ENCODE data around the gene RNF213. TPM values are rescaled to one million over a fixed set of nuclear protein-coding genes. Genes with fewer than 3 reads are reported as not detected.
"Not testable (repeated sequence)": the region's sequence is repeated elsewhere in the genome, so short reads cannot be mapped to it uniquely, and the experiment has no call there.

Gene RNF213
- total RNA-seq, 1 experiment from 2014 or later = 64.9 TPM

DNA sequence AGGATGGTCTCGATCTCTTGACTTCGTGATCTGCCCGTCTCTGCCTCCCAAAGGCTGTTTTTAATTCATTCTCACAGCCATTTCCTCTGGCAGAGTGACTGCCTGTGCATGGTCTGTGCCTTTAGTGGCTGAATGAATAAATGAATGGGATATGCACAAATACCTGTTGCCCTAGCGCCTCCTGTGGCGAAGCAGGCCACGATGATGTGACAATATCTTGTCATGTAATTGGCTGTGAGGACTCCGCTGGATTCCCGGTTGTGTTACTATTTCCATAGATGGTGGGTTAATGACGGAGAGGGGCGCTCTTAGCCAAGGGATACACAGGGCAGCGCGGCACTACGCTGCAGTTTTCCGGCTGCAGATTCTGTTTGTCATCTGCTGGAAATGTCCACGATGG is 127.5 kb downstream of the RNF213 start:
- DNase-seq (ENCODE audit: low read depth) = no peak

DNA sequence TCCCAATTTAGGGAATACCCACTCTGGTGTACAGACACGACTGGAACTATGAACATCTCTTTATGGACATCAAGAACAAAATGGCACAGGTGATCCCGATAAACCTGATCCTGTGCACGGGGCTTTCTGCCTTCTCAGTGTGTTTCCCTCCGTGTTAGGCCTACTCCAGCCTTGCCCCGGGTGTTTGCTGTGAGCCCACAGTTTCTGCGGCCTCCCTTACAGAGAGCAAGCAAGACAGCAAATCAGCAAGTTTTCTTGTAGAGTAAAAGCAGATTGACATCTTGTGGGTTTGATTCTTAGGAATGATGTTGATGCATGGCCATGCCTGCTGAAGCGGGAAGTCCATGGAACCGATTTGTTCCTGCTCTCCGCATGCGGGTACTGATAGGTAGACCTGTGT is 127.9 kb downstream of the RNF213 start:
- DNase-seq (ENCODE audit: low read depth) = no peak

GRCh38 chr17:80389011-80389995 is 128.7 kb downstream of the RNF213 start:
- no peak for DNase-seq (ENCODE audit: low read depth)

DNA sequence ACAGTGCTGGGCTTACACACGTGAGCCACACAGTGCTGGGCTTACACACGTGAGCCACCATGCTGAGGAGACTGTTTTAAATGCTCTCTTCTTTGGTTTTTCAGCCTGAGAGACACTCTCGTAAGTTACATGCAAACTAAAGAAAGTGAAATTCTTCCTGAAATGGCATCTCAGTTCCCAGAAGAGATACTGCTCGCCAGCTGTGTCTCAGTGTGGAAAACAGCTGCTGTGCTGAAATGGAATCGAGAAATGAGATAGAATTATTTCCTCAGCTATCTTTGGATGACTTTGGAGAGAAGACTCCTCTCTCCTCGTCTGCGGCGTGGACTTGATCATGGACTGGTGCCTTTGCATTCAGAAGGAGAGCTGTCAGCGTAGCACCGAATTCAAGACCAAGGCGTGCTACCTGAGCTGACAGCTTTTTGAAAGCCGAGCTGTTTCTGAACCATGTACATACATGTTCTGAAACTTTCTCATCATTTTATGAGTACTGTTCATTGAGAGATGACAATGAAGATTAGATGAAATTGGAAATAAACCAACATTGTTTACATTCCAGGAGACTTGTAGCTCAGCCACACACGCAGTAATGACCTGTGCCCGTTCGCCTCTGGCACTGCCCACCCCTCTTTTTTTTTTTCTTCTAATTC is 132.7 kb downstream of the RNF213 start:
- DNase-seq (ENCODE audit: low read depth) = no peak

DNA sequence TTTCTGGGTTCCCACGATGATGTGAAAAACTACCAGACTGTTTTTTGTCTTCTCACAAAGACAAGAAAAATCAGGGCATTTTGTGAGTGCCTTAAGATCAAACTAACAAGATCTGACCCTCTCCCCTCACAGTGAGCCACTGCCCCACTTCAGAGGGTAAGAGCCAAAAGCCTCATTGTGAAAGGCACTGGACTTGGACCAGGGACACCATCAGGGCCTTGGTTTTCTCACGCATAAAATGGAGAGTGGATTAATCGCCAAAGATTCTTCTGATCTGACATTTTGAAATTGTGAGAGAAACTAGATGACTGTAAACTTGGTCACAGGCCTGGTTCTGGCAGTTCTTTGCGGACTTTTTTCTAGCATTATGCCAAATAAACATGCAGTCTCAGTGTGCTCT is 133.3 kb downstream of the RNF213 start:
- no peak for DNase-seq (ENCODE audit: low read depth)

GRCh38 chr17:80394629-80395216 is 134.1 kb downstream of the RNF213 start:
- DNase-seq (ENCODE audit: low read depth) = no peak

- no peak for DNase-seq (ENCODE audit: low read depth)
Observed at GRCh38 chr17:80395402-80396151, 134.9 kb downstream of the RNF213 start.

- no peak for DNase-seq (ENCODE audit: low read depth)
Observed at GRCh38 chr17:80396157-80397033, 135.7 kb downstream of the RNF213 start.

- DNase-seq (ENCODE audit: low read depth) = no peak
Observed at GRCh38 chr17:80397034-80397387, 136.4 kb downstream of the RNF213 start.

DNA sequence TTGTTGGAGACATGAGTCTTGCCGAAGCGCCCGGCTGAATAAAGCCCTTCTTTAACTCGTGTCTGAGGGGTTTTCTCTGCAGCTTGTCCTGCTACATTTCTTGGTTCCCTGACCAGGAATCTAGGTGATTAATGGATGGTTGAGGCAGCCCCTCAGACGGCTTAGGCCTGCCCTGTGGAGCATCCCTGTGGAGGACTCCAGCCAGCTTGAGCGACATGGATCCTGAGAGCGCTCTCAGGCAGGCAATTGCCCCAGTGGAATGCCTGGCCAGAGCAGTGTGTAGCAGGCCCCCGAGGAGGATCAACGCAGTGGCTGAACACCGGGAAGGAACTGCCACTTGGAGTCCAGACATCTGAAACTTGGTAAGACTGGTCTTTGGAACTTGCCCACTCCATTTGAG is 137.0 kb downstream of the RNF213 start:
- DNase-seq (ENCODE audit: low read depth) = no peak

- DNase-seq (ENCODE audit: low read depth) = not testable (repeated sequence)
Observed at GRCh38 chr17:80401086-80401485, 140.4 kb downstream of the RNF213 start.

- not testable (repeated sequence) for DNase-seq (ENCODE audit: low read depth)
Observed at GRCh38 chr17:80402102-80402501, 141.4 kb downstream of the RNF213 start.

DNA sequence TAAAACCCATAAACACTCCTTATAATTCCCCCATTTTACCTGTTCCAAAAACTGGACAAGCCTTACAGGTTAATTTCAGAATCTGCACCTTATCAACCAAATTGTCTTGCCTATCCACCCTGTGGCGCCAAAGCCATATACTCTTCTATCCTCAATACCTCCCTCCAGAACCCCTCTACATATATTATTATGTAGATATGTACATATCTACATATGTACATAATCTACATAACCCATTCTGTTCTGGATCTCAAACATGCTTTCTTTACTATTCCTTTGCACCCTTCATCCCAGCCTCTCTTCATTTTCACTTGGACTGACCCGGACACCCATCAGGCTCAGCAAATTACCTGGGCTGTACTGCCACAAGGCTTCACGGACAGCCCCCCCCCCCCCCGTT is 142.3 kb downstream of the RNF213 start:
- DNase-seq (ENCODE audit: low read depth) = no peak

DNA sequence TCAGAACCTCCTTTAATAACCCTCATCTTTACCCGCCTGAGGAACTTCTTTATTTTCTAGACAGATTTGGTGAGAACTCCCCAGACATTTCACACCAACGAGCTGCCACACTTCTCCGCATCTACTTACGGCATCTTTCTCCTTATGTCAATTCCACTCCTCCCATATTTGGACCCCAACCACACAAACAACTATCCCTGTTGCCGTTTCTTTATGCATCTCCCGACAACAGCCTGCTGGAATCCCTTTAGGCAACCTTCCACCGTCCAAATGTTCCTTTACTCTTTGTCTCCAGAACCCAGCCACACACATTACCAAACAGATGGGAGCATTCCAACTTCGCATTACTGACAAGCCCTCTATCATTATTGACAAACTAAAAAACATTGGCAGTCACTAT is 145.5 kb downstream of the RNF213 start:
- DNase-seq (ENCODE audit: low read depth) = no peak

DNA sequence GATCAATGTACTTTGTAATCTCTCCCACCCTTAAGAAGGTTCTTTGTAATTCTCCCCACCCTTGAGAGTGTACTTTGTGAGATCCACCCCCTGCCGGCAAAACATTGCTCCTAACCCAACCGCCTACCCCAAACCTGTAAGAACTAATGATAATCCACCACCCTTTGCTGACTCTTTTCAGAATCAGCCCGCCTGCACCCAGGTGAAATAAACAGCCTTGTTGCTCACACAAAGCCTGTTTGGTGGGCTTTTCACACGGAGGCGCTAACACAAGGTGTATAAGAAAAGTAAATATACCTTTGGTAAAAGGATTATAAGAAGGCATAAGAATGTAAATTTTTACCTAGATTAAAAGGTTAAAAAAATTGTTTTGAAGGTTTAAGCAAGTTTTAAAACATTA is 147.3 kb downstream of the RNF213 start:
- DNase-seq (ENCODE audit: low read depth) = not testable (repeated sequence)

DNA sequence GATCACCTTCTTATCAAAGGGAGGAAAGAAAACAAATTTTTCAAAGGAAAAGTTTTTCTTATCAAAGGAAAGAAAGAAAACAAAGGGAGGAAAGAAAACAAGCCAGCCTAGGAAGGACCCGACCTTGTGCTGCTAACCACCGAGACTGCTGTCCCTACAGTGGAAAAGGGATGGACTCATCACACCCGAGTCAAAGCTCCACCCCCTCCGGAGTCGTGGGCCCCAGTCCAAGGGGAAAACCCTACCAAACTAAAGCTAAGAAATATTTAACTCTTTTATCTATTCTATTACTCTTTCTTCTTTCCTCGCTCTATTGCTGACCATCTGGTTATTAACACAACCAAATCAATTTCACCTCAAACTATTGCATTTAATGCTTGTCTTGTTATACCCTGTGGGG is 148.2 kb downstream of the RNF213 start:
- no peak for DNase-seq (ENCODE audit: low read depth)

DNA sequence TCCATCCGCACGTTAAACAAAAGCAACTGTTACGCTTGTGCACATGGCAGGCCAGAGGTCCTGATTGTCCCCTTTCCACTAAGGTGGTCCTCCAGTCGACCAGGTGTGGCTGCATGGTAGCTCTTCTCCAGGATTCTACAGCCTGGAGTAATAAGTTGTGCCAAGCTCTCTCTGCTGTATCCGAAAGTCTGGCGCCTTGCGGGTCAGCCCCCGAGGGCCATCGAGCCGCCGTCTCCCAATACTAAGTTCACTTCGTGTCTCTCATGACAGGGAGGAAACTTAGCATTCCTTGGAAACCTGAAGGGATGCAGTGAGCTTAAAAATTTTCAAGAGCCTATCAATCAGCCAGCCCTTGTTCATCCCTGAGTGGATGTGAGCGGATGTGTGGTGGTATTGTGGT is 149.0 kb downstream of the RNF213 start:
- no peak for DNase-seq (ENCODE audit: low read depth)

GRCh38 chr17:80410441-80411087 is 149.9 kb downstream of the RNF213 start:
- not testable (repeated sequence) for DNase-seq (ENCODE audit: low read depth)

- no peak for DNase-seq (ENCODE audit: low read depth)
Observed at GRCh38 chr17:80413771-80414507, 153.3 kb downstream of the RNF213 start.

GRCh38 chr17:80414508-80414802 is 153.8 kb downstream of the RNF213 start:
- no peak for DNase-seq (ENCODE audit: low read depth)
